Tibial nerve (tissue), 4 donors: ENCODE data around the gene CTAGE6.
"Not testable (repeated sequence)": the region's sequence is repeated elsewhere in the genome, so short reads cannot be mapped to it uniquely, and the experiment has no call there.

ENCODE experiments used
- CTCF ChIP-seq, 5 experiments: fragments of 200-600 bp in 3 of 5; fragments of 450-650 bp in 2 of 5; sonication (generic) in 3 of 5; IDR thresholded peaks; one replicate each; pipeline ENCODE4 v1.5.1; 2016 to 2019; ENCODE audit warnings: antibody characterized with exemption in 5 of 5, mild to moderate bottlenecking in 3 of 5, moderate library complexity in 2 of 5
- EP300 ChIP-seq, 2 donors: sonication (generic); formaldehyde crosslinking; IDR thresholded peaks; one replicate each; pipeline ENCODE4 v1.6.1; 2017; ENCODE audit warnings: antibody characterized with exemption in 2 of 2, mild to moderate bottlenecking in 1 of 2
- POLR2A ChIP-seq, 2 donors: fragments of 450-650 bp; IDR thresholded peaks; one replicate each; pipeline ENCODE4 v1.6.1; 2017; ENCODE audit warnings: antibody characterized with exemption in 2 of 2, mild to moderate bottlenecking in 2 of 2, moderate library complexity in 2 of 2

- not testable (repeated sequence) for TF ChIP-seq CTCF, POLR2A, EP300 (IDR thresholded peaks at IDR 0.05)
Observed at GRCh38 chr7:143806664-143807071, 49.2 kb upstream of the CTAGE6 start.
